Natural killer cell (primary cell): ENCODE measurements around the gene ATP6V1G2. TPM values are rescaled to one million over a fixed set of nuclear protein-coding genes. Genes with fewer than 3 reads are reported as not detected.
A peak's percentile ranks its signal among the peaks of the same experiment; 100 is the strongest.
"Not testable (repeated sequence)": the region's sequence is repeated elsewhere in the genome, so short reads cannot be mapped to it uniquely, and the experiment has no call there.

ENCODE experiments used
- ATAC-seq, 3 donors: fragments of 150-1000 bp in 2 of 3; fragments of 200-7000 bp in 1 of 3; cut with Tn5 transposase; 1 replicate in 1 of 3; 2 replicates in 2 of 3; pipeline ENCODE4 v1.10.0; 2021; ENCODE audit warnings: mild to moderate bottlenecking in 2 of 3, moderate library complexity in 2 of 3
- DNase-seq, 2 donors: peaks; one replicate each; pipeline versions ENCODE4 v3.0.0 to v3.0.0-alpha.2; 2013 to 2021; ENCODE audit warnings: mixed read lengths in 1 of 2
- H3K27ac ChIP-seq: one replicate; pipeline ENCODE4 v1.5.1; 2013; ENCODE audit warnings: mild to moderate bottlenecking, low read length
- H3K27me3 ChIP-seq: one replicate; pipeline ENCODE4 v1.6.1; 2013; ENCODE audit warnings: low read length; ENCODE audit not compliant: control insufficient read depth, insufficient read depth
- H3K36me3 ChIP-seq: one replicate; pipeline ENCODE4 v1.6.1; 2013; ENCODE audit warnings: low read length; ENCODE audit not compliant: control insufficient read depth, insufficient read depth
- H3K4me1 ChIP-seq: one replicate; pipeline ENCODE4 v1.6.1; 2013; ENCODE audit warnings: low read length; ENCODE audit not compliant: control insufficient read depth, insufficient read depth
- H3K4me3 ChIP-seq: one replicate; pipeline ENCODE4 v1.5.1; 2013; ENCODE audit warnings: low read length
- H3K9me3 ChIP-seq: one replicate; pipeline ENCODE4 v1.6.1; 2013; ENCODE audit warnings: low read length; ENCODE audit not compliant: control insufficient read depth, insufficient read depth
- H3K27ac Mint-ChIP-seq, 2 donors: one replicate each; pipeline ENCODE4 v1.8.0; 2022; ENCODE audit warnings: mild to moderate bottlenecking in 2 of 2, mixed read lengths in 2 of 2, moderate library complexity in 1 of 2
- H3K27me3 Mint-ChIP-seq, 2 donors: one replicate each; pipeline ENCODE4 v1.8.0; 2022; ENCODE audit warnings: low read depth in 2 of 2, mixed read lengths in 2 of 2
- H3K36me3 Mint-ChIP-seq: one replicate; pipeline ENCODE4 v1.8.0; 2022; ENCODE audit warnings: mixed read lengths
- H3K4me1 Mint-ChIP-seq, 2 donors: one replicate each; pipeline ENCODE4 v1.8.0; 2022; ENCODE audit warnings: mixed read lengths in 2 of 2
- H3K4me3 Mint-ChIP-seq: one replicate; pipeline ENCODE4 v1.8.0; 2022; ENCODE audit warnings: mild to moderate bottlenecking, moderate library complexity, mixed read lengths
- H3K9me3 Mint-ChIP-seq, 2 donors: one replicate each; pipeline ENCODE4 v1.8.0; 2022; ENCODE audit warnings: mixed read lengths in 2 of 2
- CTCF ChIP-seq: fragments of 200-600 bp; IDR thresholded peaks from one replicate; pipeline ENCODE4 v1.8.0; 2022; ENCODE audit warnings: antibody characterized with exemption
- WGBS: methylation state at CpG from one replicate; pipeline ENCODE4 v1.1.7; 2013; ENCODE audit warnings: missing lambda C conversion rate; ENCODE audit not compliant: insufficient coverage; 5-methylcytosine and 5-hydroxymethylcytosine counted together
- intact Hi-C: fragments of 100-400 bp; cut with micrococcal nuclease; formaldehyde crosslinking; loops from one replicate; pipeline ENCODE4 v1.14.2; 2022
- total RNA-seq, 4 donors: library from RNA; stranded (reverse); fragments of 120-200 nt in 1 of 4; gene quantifications; one replicate each; pipeline versions ENCODE4 v1.2.3 to v1.2.4, GENCODE V29; 2013 to 2022

Gene ATP6V1G2
- total RNA-seq, 3 donors from 2014 or later (not counting 1 experiment from before 2014, with no cell fraction given) = 1.0 to 2.5 (median 2.1) TPM

GRCh38 chr6:31502586-31502985 is 43.8 kb downstream of the ATP6V1G2 start:
- Mint-ChIP-seq H3K27ac (peak overlapping the region in 1 of 2 donors; percentile 78), H3K4me1 (peaks cover 38 to 63% of the 10 kb centered on the region in 2 donors)

GRCh38 chr6:31499648-31500047 is 46.8 kb downstream of the ATP6V1G2 start:
- H3K27ac Mint-ChIP-seq = peak overlapping the region in 1 of 2 donors; percentile 80
- H3K9me3 Mint-ChIP-seq, H3K36me3 Mint-ChIP-seq, intact Hi-C loops, DNase-seq, ATAC-seq, H3K36me3 ChIP-seq, H3K27me3 ChIP-seq, H3K4me3 Mint-ChIP-seq, H3K27me3 Mint-ChIP-seq, H3K9me3 ChIP-seq, H3K27ac ChIP-seq, H3K4me3 ChIP-seq: not testable (repeated sequence)
- WGBS = no CpG with 5 or more reads among the region's 2 CpGs
- peaks cover 33% of the 10 kb centered on the region for H3K4me1 ChIP-seq
- H3K4me1 Mint-ChIP-seq = peaks cover 62 to 80% of the 10 kb centered on the region in 2 donors

More at GRCh38 chr6:31502586-31502985, 43.8 kb downstream of the ATP6V1G2 start:
- H3K36me3 ChIP-seq = peaks cover 23% of the 10 kb centered on the region
- Mint-ChIP-seq H3K27me3 (no peaks in the 10 kb centered on the region), H3K4me3 (no peak overlapping the region), H3K9me3 (no peaks in the 10 kb centered on the region), H3K36me3 (no peaks in the 10 kb centered on the region)
- TF ChIP-seq CTCF = no peak
- H3K27ac ChIP-seq = no peak overlapping the region
- intact Hi-C loops = no loop called here
- DNase-seq = no peak
- no peaks in the 10 kb centered on the region for H3K27me3 ChIP-seq
- ATAC-seq = no peak
- peaks cover 12% of the 10 kb centered on the region for H3K4me1 ChIP-seq
- no peaks in the 10 kb centered on the region for H3K9me3 ChIP-seq
- no peak overlapping the region for H3K4me3 ChIP-seq

- Histone ChIP-seq H3K36me3 (no peaks in the 10 kb centered on the region), H3K27ac (no peak overlapping the region), H3K9me3 (no peaks in the 10 kb centered on the region), H3K4me3 (peak overlapping the region; percentile 73), H3K27me3 (no peaks in the 10 kb centered on the region), H3K4me1 (peaks cover 33% of the 10 kb centered on the region)
- no peaks in the 10 kb centered on the region for H3K36me3 Mint-ChIP-seq
- H3K27ac Mint-ChIP-seq = peak overlapping the region; percentile 80 to 91
- no peaks in the 10 kb centered on the region for H3K9me3 Mint-ChIP-seq
- intact Hi-C loops = no loop called here
- WGBS = 49% methylated on average over 21 of the region's 21 CpGs
- peak overlapping the region; percentile 96 for H3K4me3 Mint-ChIP-seq
- no peaks in the 10 kb centered on the region for H3K27me3 Mint-ChIP-seq
- DNase-seq (no peak), ATAC-seq (no peak)
- peaks cover 64 to 86% of the 10 kb centered on the region in 2 donors for H3K4me1 Mint-ChIP-seq
- TF ChIP-seq CTCF = no peak
Measured at GRCh38 chr6:31498748-31499147, 47.7 kb downstream of the ATP6V1G2 start.

GRCh38 chr6:31497531-31498476 is 48.6 kb downstream of the ATP6V1G2 start, which contains the start of gene MICB:
Gene MICB (plus strand): TSS chr6:31498145. CDS start chr6:31498194, 49 bp downstream.
- WGBS = under 1% methylated on average over 59 of the region's 64 CpGs

GRCh38 chr6:31496826-31497225 is 49.6 kb downstream of the ATP6V1G2 start:
- not testable (repeated sequence) for H3K36me3 Mint-ChIP-seq, ATAC-seq
- peaks cover 68 to 82% of the 10 kb centered on the region in 2 donors for H3K4me1 Mint-ChIP-seq

More at GRCh38 chr6:31497531-31498476, 48.6 kb downstream of the ATP6V1G2 start, which contains the start of gene MICB:
- Mint-ChIP-seq H3K36me3 (no peaks in the 10 kb centered on the region), H3K27me3 (no peaks in the 10 kb centered on the region), H3K4me3 (peak within 1 kb of the TSS; percentile 96), H3K27ac (peak within 1 kb of the TSS; percentile 80 to 91), H3K9me3 (no peaks in the 10 kb centered on the region), H3K4me1 (peaks cover 70 to 85% of the 10 kb centered on the region in 2 donors)
- Histone ChIP-seq H3K27ac (peak within 1 kb of the TSS; percentile 78), H3K9me3 (no peaks in the 10 kb centered on the region), H3K27me3 (no peaks in the 10 kb centered on the region), H3K4me1 (peaks cover 37% of the 10 kb centered on the region), H3K36me3 (no peaks in the 10 kb centered on the region), H3K4me3 (peak within 1 kb of the TSS; percentile 73)
- no peak for TF ChIP-seq CTCF
- intact Hi-C loops = no loop called here
- peak; percentile 78 to 95 for DNase-seq
- ATAC-seq = peak; percentile 78 to 87 (median 81)

More at GRCh38 chr6:31496826-31497225, 49.6 kb downstream of the ATP6V1G2 start:
- H3K4me3 ChIP-seq, DNase-seq, intact Hi-C loops, H3K27me3 ChIP-seq, H3K27me3 Mint-ChIP-seq, H3K9me3 ChIP-seq, H3K9me3 Mint-ChIP-seq, H3K36me3 ChIP-seq: not testable (repeated sequence)
- peak overlapping the region; percentile 95 for H3K4me3 Mint-ChIP-seq
- peaks cover 41% of the 10 kb centered on the region for H3K4me1 ChIP-seq
- peak overlapping the region; percentile 78 for H3K27ac ChIP-seq
- WGBS = 48% methylated on average over 4 of the region's 4 CpGs
- H3K27ac Mint-ChIP-seq = peak overlapping the region; percentile 80 to 91
